Osteocyte (in vitro differentiated cells): ENCODE results near the gene ZNF785. TPM values are rescaled to one million over a fixed set of nuclear protein-coding genes. Genes with fewer than 3 reads are reported as not detected.

ENCODE experiments used
- DNase-seq: peaks from one replicate; pipeline ENCODE4 v3.0.0; 2021; ENCODE audit warnings: mixed read lengths; ENCODE audit not compliant: unreplicated experiment; ENCODE audit errors: extremely low spot score
- H3K27ac Mint-ChIP-seq: one replicate; pipeline ENCODE4 v1.8.0; 2021; ENCODE audit warnings: mild to moderate bottlenecking, mixed read lengths; ENCODE audit not compliant: unreplicated experiment
- H3K27me3 Mint-ChIP-seq: one replicate; pipeline ENCODE4 v1.8.0; 2021; ENCODE audit warnings: mixed read lengths; ENCODE audit not compliant: unreplicated experiment
- H3K36me3 Mint-ChIP-seq: one replicate; pipeline ENCODE4 v1.8.0; 2021; ENCODE audit warnings: mixed read lengths; ENCODE audit not compliant: unreplicated experiment
- H3K4me1 Mint-ChIP-seq: one replicate; pipeline ENCODE4 v1.8.0; 2021; ENCODE audit warnings: mixed read lengths; ENCODE audit not compliant: unreplicated experiment
- H3K4me3 Mint-ChIP-seq: one replicate; pipeline ENCODE4 v1.8.0; 2021; ENCODE audit warnings: mild to moderate bottlenecking, moderate library complexity, mixed read lengths; ENCODE audit not compliant: unreplicated experiment
- H3K9me3 Mint-ChIP-seq: one replicate; pipeline ENCODE4 v1.8.0; 2021; ENCODE audit warnings: mixed read lengths; ENCODE audit not compliant: unreplicated experiment
- CTCF ChIP-seq: fragments of 200-600 bp; sonication (generic); IDR thresholded peaks from 2 replicates; pipeline ENCODE4 v1.5.0; 2021; ENCODE audit warnings: antibody characterized with exemption, mild to moderate bottlenecking, moderate library complexity
- total RNA-seq: library from RNA; stranded (reverse); gene quantifications from 2 replicates; pipeline ENCODE4 v1.2.1, GENCODE V29; 2021

ZNF785 gene
- total RNA-seq, 1 donor from 2014 or later, result 19.8 TPM

GRCh38 chr16:30588651-30589050 lies 3.2 kb upstream of the ZNF785 start:
- Mint-ChIP-seq H3K4me1 (peaks cover 10% of the 10 kb centered on the region), H3K27me3 (no peaks in the 10 kb centered on the region), H3K9me3 (no peaks in the 10 kb centered on the region), H3K36me3 (no peaks in the 10 kb centered on the region), H3K27ac (no peak overlapping the region), H3K4me3 (no peak overlapping the region)
- no peak for DNase-seq
- TF ChIP-seq CTCF, result no peak

GRCh38 chr16:30585022-30585399 lies 486 bp downstream of the ZNF785 start:
- no peak for DNase-seq
- peaks cover 3% of the 10 kb centered on the region for H3K36me3 Mint-ChIP-seq

GRCh38 chr16:30582611-30583340 lies 2.7 kb downstream of the ZNF785 start:
- H3K27ac Mint-ChIP-seq, result no peak overlapping the region

More at GRCh38 chr16:30585022-30585399, 486 bp downstream of the ZNF785 start:
- no peak for TF ChIP-seq CTCF
- Mint-ChIP-seq H3K4me1 (peaks cover 15% of the 10 kb centered on the region), H3K4me3 (peak overlapping the region; percentile 77), H3K27ac (peak overlapping the region; percentile 72), H3K27me3 (no peaks in the 10 kb centered on the region), H3K9me3 (no peaks in the 10 kb centered on the region)

GRCh38 chr16:30581457-30581856 lies 4.0 kb downstream of the ZNF785 start:
- Mint-ChIP-seq H3K36me3 (peaks cover 6% of the 10 kb centered on the region), H3K27me3 (no peaks in the 10 kb centered on the region), H3K27ac (no peak overlapping the region), H3K9me3 (no peaks in the 10 kb centered on the region), H3K4me3 (no peak overlapping the region), H3K4me1 (peaks cover 15% of the 10 kb centered on the region)
- no peak for TF ChIP-seq CTCF
- DNase-seq, result no peak

More at GRCh38 chr16:30582611-30583340, 2.7 kb downstream of the ZNF785 start:
- TF ChIP-seq CTCF, result no peak
- no peaks in the 10 kb centered on the region for H3K27me3 Mint-ChIP-seq
- no peak for DNase-seq
- H3K9me3 Mint-ChIP-seq, result no peaks in the 10 kb centered on the region
- peaks cover 6% of the 10 kb centered on the region for H3K36me3 Mint-ChIP-seq
- H3K4me3 Mint-ChIP-seq, result no peak overlapping the region
- H3K4me1 Mint-ChIP-seq, result peaks cover 15% of the 10 kb centered on the region

- no peak for TF ChIP-seq CTCF
- DNase-seq, result no peak
- H3K4me3 Mint-ChIP-seq, result no peak overlapping the region
- no peaks in the 10 kb centered on the region for H3K9me3 Mint-ChIP-seq
- no peaks in the 10 kb centered on the region for H3K27me3 Mint-ChIP-seq
- peaks cover 19% of the 10 kb centered on the region for H3K4me1 Mint-ChIP-seq
- no peak overlapping the region for H3K27ac Mint-ChIP-seq
- H3K36me3 Mint-ChIP-seq, result peaks cover 2% of the 10 kb centered on the region
Observed at GRCh38 chr16:30574678-30575077, 10.8 kb downstream of the ZNF785 start.
